Measurements from ENCODE around the gene NELL2.

NELL2 gene

GRCh38 chr12:44519931-44520330 is 356.2 kb downstream of the NELL2 start:
- Mint-ChIP-seq H3K9me3 (no peaks in the 10 kb centered on the region), H3K27me3 (no peaks in the 10 kb centered on the region), H3K4me1 (peaks cover 4% of the 10 kb centered on the region), H3K36me3 (ENCODE audit: low read depth) (peaks cover 9% of the 10 kb centered on the region), H3K27ac (no peak overlapping the region), H3K4me3 (no peak overlapping the region)
- ATAC-seq = no peak
- no peak for DNase-seq

GRCh38 chr12:44511289-44511688 is 364.8 kb downstream of the NELL2 start:
- H3K36me3 Mint-ChIP-seq (ENCODE audit: low read depth) = peaks cover 8% of the 10 kb centered on the region
- H3K4me3 Mint-ChIP-seq = no peak overlapping the region
- peaks cover 6% of the 10 kb centered on the region for H3K4me1 Mint-ChIP-seq
- ATAC-seq = no peak
- DNase-seq = no peak
- H3K27me3 Mint-ChIP-seq = no peaks in the 10 kb centered on the region
- no peaks in the 10 kb centered on the region for H3K9me3 Mint-ChIP-seq
- peak overlapping the region; percentile 68 for H3K27ac Mint-ChIP-seq

DNA sequence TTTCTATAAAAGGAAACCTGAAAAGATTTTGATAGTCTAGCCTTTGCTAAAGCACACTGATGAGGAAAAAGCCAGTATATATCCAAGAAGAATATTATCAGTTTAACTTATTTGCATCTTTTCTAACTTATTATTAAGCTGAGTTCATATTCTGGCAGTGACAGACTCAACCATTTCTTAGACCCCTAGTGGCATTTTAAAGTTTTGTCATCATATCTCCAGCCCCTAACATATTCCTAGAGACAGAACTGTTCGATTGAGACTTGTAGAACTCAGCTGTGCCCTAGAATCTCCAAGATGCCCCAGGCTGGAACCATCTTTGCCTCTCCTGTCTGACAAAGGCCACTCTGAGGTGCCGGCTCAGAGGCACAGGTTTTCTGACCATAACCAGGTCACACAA is 365.6 kb downstream of the NELL2 start:
- H3K4me3 Mint-ChIP-seq = no peak overlapping the region
- ATAC-seq = no peak
- H3K27ac Mint-ChIP-seq = no peak overlapping the region
- H3K36me3 Mint-ChIP-seq (ENCODE audit: low read depth) = peaks cover 7% of the 10 kb centered on the region
- no peaks in the 10 kb centered on the region for H3K27me3 Mint-ChIP-seq
- DNase-seq = no peak
- H3K4me1 Mint-ChIP-seq = peaks cover 6% of the 10 kb centered on the region
- no peaks in the 10 kb centered on the region for H3K9me3 Mint-ChIP-seq

DNA sequence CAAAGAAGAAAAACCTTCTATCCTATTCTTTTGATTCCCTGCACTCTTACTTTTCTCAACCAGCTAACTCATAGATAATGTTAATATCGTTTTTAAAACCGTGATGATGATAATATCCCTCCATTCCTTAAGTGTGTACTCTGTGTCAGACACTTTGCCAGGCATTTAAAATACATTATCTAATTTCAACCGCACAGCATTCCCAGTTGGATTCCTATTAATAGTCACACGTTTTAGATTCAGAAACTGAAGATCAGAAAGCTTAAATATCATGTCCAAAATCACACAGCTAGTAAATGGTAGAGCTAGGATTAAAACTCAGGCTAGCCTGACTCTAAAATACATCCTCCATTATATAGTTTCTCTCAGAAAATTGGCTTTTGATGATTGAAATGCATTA is 366.0 kb downstream of the NELL2 start:
- Mint-ChIP-seq H3K36me3 (ENCODE audit: low read depth) (peaks cover 7% of the 10 kb centered on the region), H3K9me3 (no peaks in the 10 kb centered on the region), H3K27ac (no peak overlapping the region), H3K4me1 (peaks cover 6% of the 10 kb centered on the region), H3K27me3 (no peaks in the 10 kb centered on the region), H3K4me3 (no peak overlapping the region)
- ATAC-seq (no peak), DNase-seq (no peak)

- no peak overlapping the region for H3K4me3 Mint-ChIP-seq
- ATAC-seq (no peak), DNase-seq (no peak)
- H3K9me3 Mint-ChIP-seq = no peaks in the 10 kb centered on the region
- peaks cover 7% of the 10 kb centered on the region for H3K36me3 Mint-ChIP-seq (ENCODE audit: low read depth)
- peaks cover 6% of the 10 kb centered on the region for H3K4me1 Mint-ChIP-seq
- H3K27ac Mint-ChIP-seq = no peak overlapping the region
- H3K27me3 Mint-ChIP-seq = no peaks in the 10 kb centered on the region
Measured at GRCh38 chr12:44509471-44509870, 366.6 kb downstream of the NELL2 start.

DNA sequence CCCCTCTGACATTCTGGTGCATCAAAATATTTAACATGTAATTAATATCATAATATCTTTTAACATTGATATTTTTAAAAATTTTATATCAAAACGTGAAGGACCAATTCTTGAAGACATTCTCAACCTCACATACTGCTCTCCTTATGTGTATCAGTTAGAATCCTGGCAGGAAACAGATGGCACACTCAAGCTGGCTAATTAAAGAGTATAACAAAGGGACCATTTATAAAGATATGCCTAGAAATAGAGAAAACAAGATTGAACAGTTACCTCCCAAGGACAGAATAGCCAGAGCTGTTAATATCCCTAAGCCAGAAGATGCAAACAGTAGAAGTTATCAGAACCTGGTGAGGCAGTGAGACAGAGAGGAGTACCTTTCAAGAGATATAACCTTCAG is 368.7 kb downstream of the NELL2 start:
- ATAC-seq (no peak), DNase-seq (no peak)
- H3K36me3 Mint-ChIP-seq (ENCODE audit: low read depth) = peaks cover 2% of the 10 kb centered on the region
- no peak overlapping the region for H3K4me3 Mint-ChIP-seq
- H3K27me3 Mint-ChIP-seq = no peaks in the 10 kb centered on the region
- H3K9me3 Mint-ChIP-seq = no peaks in the 10 kb centered on the region
- no peak overlapping the region for H3K27ac Mint-ChIP-seq
- peaks cover 4% of the 10 kb centered on the region for H3K4me1 Mint-ChIP-seq

- Mint-ChIP-seq H3K9me3 (peaks cover 6% of the 10 kb centered on the region), H3K4me1 (no peaks in the 10 kb centered on the region), H3K4me3 (no peak overlapping the region), H3K36me3 (ENCODE audit: low read depth) (no peaks in the 10 kb centered on the region), H3K27me3 (no peaks in the 10 kb centered on the region), H3K27ac (no peak overlapping the region)
- ATAC-seq (no peak), DNase-seq (no peak)
Measured at GRCh38 chr12:44504799-44505198, 371.3 kb downstream of the NELL2 start.

DNA sequence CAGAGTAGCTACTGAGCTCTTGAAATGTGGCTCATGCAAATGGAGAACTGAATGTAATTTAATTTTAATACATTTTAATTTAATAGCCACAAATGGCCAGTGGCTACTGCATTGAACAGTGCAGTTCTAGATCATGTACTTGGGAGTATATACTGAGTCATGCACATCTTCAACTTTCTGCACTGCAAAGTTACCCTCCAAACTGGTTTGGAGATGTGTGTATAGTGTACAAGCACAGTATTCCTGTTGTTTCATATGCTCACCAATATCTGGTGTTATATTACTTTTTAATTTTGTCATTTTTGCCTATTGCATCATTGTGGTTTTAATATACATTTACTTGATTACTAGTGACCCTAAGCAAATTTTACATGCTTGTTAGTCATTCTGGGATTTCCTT is 372.8 kb downstream of the NELL2 start:
- Mint-ChIP-seq H3K27me3 (no peaks in the 10 kb centered on the region), H3K4me3 (no peak overlapping the region), H3K4me1 (no peaks in the 10 kb centered on the region), H3K9me3 (peaks cover 6% of the 10 kb centered on the region), H3K27ac (no peak overlapping the region), H3K36me3 (ENCODE audit: low read depth) (no peaks in the 10 kb centered on the region)
- ATAC-seq (no peak), DNase-seq (no peak)

GRCh38 chr12:44502681-44503080 is 373.4 kb downstream of the NELL2 start:
- no peak for ATAC-seq
- Mint-ChIP-seq H3K27me3 (no peaks in the 10 kb centered on the region), H3K9me3 (peaks cover 6% of the 10 kb centered on the region), H3K4me3 (no peak overlapping the region), H3K4me1 (no peaks in the 10 kb centered on the region), H3K27ac (no peak overlapping the region), H3K36me3 (ENCODE audit: low read depth) (no peaks in the 10 kb centered on the region)
- no peak for DNase-seq

GRCh38 chr12:44500423-44500822 is 375.7 kb downstream of the NELL2 start:
- H3K27ac Mint-ChIP-seq = no peak overlapping the region
- no peaks in the 10 kb centered on the region for H3K36me3 Mint-ChIP-seq (ENCODE audit: low read depth)
- no peaks in the 10 kb centered on the region for H3K27me3 Mint-ChIP-seq
- ATAC-seq (no peak), DNase-seq (no peak)
- H3K4me1 Mint-ChIP-seq = no peaks in the 10 kb centered on the region
- no peak overlapping the region for H3K4me3 Mint-ChIP-seq
- H3K9me3 Mint-ChIP-seq = peaks cover 6% of the 10 kb centered on the region

- no peak for ATAC-seq
- Mint-ChIP-seq H3K9me3 (peaks cover 6% of the 10 kb centered on the region), H3K27ac (no peak overlapping the region), H3K4me1 (no peaks in the 10 kb centered on the region), H3K36me3 (ENCODE audit: low read depth) (no peaks in the 10 kb centered on the region), H3K4me3 (no peak overlapping the region), H3K27me3 (peaks cover 2% of the 10 kb centered on the region)
- no peak for DNase-seq
Measured at GRCh38 chr12:44497044-44497443, 379.1 kb downstream of the NELL2 start.

- H3K4me3 Mint-ChIP-seq = no peak overlapping the region
- no peaks in the 10 kb centered on the region for H3K4me1 Mint-ChIP-seq
- H3K36me3 Mint-ChIP-seq (ENCODE audit: low read depth) = no peaks in the 10 kb centered on the region
- H3K27ac Mint-ChIP-seq = no peak overlapping the region
- DNase-seq = no peak
- no peak for ATAC-seq
- peaks cover 8% of the 10 kb centered on the region for H3K27me3 Mint-ChIP-seq
- no peaks in the 10 kb centered on the region for H3K9me3 Mint-ChIP-seq
Measured at GRCh38 chr12:44490181-44490580, 385.9 kb downstream of the NELL2 start.

DNA sequence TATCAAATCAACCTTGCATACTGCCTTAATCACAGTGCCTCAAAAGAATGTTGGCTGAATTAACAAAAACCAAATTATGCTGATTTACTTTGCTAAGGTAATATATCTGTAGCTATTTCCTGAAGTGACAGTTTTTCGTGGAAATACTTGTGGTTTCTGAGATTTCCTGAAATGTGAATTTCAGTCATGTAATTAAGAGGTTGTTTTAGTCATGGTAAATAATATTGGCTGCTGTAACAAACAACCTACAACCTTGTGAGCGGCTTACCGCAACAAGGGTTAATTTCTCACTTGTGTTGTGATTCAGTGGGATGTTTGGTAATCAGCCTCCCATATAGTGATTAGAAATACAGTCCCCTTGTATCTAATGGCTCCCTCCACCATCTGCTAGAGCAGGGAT is 387.9 kb downstream of the NELL2 start:
- Mint-ChIP-seq H3K27me3 (peaks cover 8% of the 10 kb centered on the region), H3K4me1 (no peaks in the 10 kb centered on the region), H3K4me3 (no peak overlapping the region), H3K36me3 (ENCODE audit: low read depth) (no peaks in the 10 kb centered on the region), H3K9me3 (peaks cover 10% of the 10 kb centered on the region), H3K27ac (no peak overlapping the region)
- ATAC-seq = no peak
- DNase-seq = no peak

DNA sequence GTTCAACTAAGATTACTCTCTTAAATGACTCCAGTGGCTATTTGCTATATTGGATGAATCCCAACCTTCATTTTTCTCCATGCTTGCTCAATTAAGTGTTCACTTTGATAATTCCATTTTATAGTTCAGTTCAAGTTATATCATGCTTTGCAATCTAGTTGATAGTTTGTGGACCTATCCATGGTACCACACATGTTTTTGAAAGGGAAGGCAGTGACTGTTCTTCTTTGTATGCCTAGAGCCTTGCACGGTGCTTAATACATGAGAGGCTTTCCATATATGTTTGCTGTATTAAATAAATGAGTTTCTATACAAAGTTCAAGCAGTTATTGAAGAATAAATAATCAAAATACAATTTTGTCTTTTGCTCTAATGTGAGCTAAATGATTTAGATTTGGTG is 391.3 kb downstream of the NELL2 start:
- no peak overlapping the region for H3K27ac Mint-ChIP-seq
- H3K36me3 Mint-ChIP-seq (ENCODE audit: low read depth) = no peaks in the 10 kb centered on the region
- H3K4me3 Mint-ChIP-seq = no peak overlapping the region
- peaks cover 17% of the 10 kb centered on the region for H3K9me3 Mint-ChIP-seq
- H3K4me1 Mint-ChIP-seq = no peaks in the 10 kb centered on the region
- DNase-seq (no peak), ATAC-seq (no peak)
- H3K27me3 Mint-ChIP-seq = peaks cover 2% of the 10 kb centered on the region

- H3K4me1 Mint-ChIP-seq = no peaks in the 10 kb centered on the region
- ATAC-seq = no peak
- no peaks in the 10 kb centered on the region for H3K27me3 Mint-ChIP-seq
- H3K9me3 Mint-ChIP-seq = peaks cover 41% of the 10 kb centered on the region
- H3K36me3 Mint-ChIP-seq (ENCODE audit: low read depth) = no peaks in the 10 kb centered on the region
- no peak overlapping the region for H3K27ac Mint-ChIP-seq
- H3K4me3 Mint-ChIP-seq = no peak overlapping the region
- no peak for DNase-seq
Measured at GRCh38 chr12:44477331-44477980, 398.7 kb downstream of the NELL2 start.

DNA sequence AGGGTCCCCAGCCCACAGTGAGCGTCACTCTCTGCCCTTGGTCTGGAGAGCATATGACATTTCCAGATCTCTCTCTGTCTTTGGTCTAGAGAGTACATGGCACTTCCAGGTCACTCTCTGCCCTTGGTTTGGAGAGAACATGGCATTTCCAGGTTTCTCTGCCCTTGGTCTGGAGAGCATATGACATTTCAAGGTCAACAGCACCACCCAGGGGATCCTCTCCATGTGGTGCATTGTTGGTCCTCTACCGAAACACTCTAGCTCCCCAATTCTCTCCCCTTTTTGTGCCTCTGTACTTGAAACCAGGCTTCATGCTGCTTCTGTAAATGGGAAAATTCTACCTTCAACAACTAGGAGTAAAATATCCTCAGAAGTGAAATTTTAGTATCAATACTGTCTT is 399.4 kb downstream of the NELL2 start:
- Mint-ChIP-seq H3K36me3 (ENCODE audit: low read depth) (no peaks in the 10 kb centered on the region), H3K4me1 (no peaks in the 10 kb centered on the region), H3K9me3 (peaks cover 40% of the 10 kb centered on the region), H3K4me3 (no peak overlapping the region), H3K27ac (no peak overlapping the region), H3K27me3 (no peaks in the 10 kb centered on the region)
- DNase-seq = no peak
- ATAC-seq = no peak
